ENCODE data around the gene API5.
"Not testable (repeated sequence)": the region's sequence is repeated elsewhere in the genome, so short reads cannot be mapped to it uniquely, and the experiment has no call there.

API5 gene

GRCh38 chr11:43311791-43312607 lies at the start of gene API5:
Gene API5, plus strand, starts transcription at chr11:43311996. Its CDS starts 132 bp downstream, at chr11:43312128.
- peak; percentile 40 to 94 (median 83) for DNase-seq

GRCh38 chr11:43267856-43268580 lies 43.8 kb upstream of the API5 start:
- peak in 26 of 51 donors; percentile 3 to 48 (median 16) for DNase-seq

- DNase-seq: peak in 1 of 51 donors; percentile 27
These were observed 43.0 kb upstream of the API5 start for GRCh38 chr11:43268786-43269185.

- DNase-seq: peak in 23 of 51 donors; percentile 2 to 43 (median 12)
These were observed 42.4 kb upstream of the API5 start for GRCh38 chr11:43269254-43269918.

- DNase-seq: no peak
These were observed 41.3 kb upstream of the API5 start for GRCh38 chr11:43270468-43270867.

- no peak for DNase-seq
These were observed 33.4 kb upstream of the API5 start for GRCh38 chr11:43278193-43278956.

GRCh38 chr11:43282607-43283440 lies 29.0 kb upstream of the API5 start:
- peak in 27 of 51 donors; percentile 3 to 55 (median 19) for DNase-seq

- DNase-seq: no peak
These were observed 26.0 kb upstream of the API5 start for GRCh38 chr11:43285826-43286225.

GRCh38 chr11:43289368-43289767 lies 22.4 kb upstream of the API5 start:
- DNase-seq: no peak

- no peak for DNase-seq
These were observed 13.4 kb upstream of the API5 start for GRCh38 chr11:43298397-43298796.

- no peak for DNase-seq
These were observed 4.2 kb downstream of the API5 start for GRCh38 chr11:43315966-43316365.

GRCh38 chr11:43316451-43316850 lies 4.7 kb downstream of the API5 start:
- no peak for DNase-seq

- no peak for DNase-seq
These were observed 16.2 kb downstream of the API5 start for GRCh38 chr11:43327987-43328386.

- DNase-seq: no peak
These were observed 16.7 kb downstream of the API5 start for GRCh38 chr11:43328482-43328881.

- DNase-seq: no peak
These were observed 29.4 kb downstream of the API5 start for GRCh38 chr11:43341159-43341558.

- DNase-seq: not testable (repeated sequence)
These were observed 39.6 kb downstream of the API5 start for GRCh38 chr11:43351426-43351825.

GRCh38 chr11:43354311-43354710 lies 42.5 kb downstream of the API5 start:
- DNase-seq: no peak

GRCh38 chr11:43356336-43356735 lies 44.5 kb downstream of the API5 start:
- no peak for DNase-seq

GRCh38 chr11:43358279-43358800 lies 46.5 kb downstream of the API5 start:
- DNase-seq: no peak

- peak; percentile 67 to 96 (median 89) for DNase-seq
These were observed 47.1 kb downstream of the API5 start, which contains the start of gene TTC17 for GRCh38 chr11:43358801-43359421. Gene TTC17, plus strand, starts transcription at chr11:43358920. Its CDS starts 35 bp downstream, at chr11:43358955.
